NCI-H2227 (cell line): ENCODE results near the gene SLC44A1.
A peak's percentile ranks its signal among the peaks of the same experiment; 100 is the strongest.

Source experiments
- DNase-seq: peaks from one replicate; lab custom pipeline; 2025; ENCODE audit not compliant: unreplicated experiment; lab: John Stamatoyannopoulos, UW

Gene SLC44A1

GRCh38 chr9:105376893-105377292 is 132.4 kb downstream of the SLC44A1 start:
- DNase-seq: no peak

DNA sequence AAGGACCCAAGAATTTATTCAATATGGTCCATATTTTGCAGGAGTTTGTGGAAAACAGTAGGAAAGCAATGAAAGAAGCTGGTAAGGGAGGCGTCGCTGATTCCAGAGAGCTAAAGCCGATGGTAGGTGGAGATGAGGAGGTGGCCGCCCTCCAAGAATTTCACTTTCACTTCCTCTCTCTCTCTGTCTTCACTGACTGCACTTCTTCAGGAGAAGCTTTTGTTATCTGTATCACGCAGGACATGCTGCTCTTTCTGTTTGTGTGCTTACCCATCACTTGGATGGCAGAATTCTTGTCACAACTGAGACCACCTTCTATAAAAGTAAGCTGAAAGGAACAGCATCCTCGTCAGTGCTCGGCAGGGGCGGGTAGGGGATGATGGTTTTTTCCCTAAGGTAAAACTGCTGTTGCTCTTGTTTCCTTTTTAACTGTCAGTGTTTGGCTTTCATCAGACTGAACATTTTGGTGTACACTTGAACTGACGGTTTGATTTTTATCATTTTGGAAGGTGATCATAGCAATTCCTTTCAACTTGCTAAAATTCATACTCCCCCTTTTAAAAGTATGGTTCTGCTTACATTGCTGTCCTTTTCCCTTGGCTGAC is 141.0 kb downstream of the SLC44A1 start:
- no peak for DNase-seq

- no peak for DNase-seq
Observed at GRCh38 chr9:105389796-105390195, 145.3 kb downstream of the SLC44A1 start.

GRCh38 chr9:105390871-105391270 is 146.4 kb downstream of the SLC44A1 start:
- DNase-seq: no peak

- no peak for DNase-seq
Observed at GRCh38 chr9:105391288-105391687, 146.8 kb downstream of the SLC44A1 start.

DNA sequence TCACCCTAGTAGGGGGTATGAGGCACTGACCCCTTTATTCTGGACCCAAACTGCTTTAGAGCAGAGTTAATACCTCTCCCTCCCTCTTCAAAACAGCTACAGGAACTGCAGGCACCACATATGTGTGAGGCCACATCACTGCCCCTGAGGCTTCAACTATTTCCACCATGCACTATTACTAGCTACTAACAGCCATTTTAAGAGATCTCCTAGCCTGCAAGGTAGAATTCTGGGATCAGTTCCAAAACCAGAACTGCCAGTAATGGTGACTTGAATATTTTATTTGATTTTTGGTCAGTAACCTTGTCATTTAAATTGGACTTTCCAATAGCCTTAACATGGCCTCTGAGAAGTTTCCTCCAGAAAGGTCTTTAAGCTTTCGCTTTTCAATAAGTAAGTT is 148.1 kb downstream of the SLC44A1 start:
- DNase-seq: no peak

DNA sequence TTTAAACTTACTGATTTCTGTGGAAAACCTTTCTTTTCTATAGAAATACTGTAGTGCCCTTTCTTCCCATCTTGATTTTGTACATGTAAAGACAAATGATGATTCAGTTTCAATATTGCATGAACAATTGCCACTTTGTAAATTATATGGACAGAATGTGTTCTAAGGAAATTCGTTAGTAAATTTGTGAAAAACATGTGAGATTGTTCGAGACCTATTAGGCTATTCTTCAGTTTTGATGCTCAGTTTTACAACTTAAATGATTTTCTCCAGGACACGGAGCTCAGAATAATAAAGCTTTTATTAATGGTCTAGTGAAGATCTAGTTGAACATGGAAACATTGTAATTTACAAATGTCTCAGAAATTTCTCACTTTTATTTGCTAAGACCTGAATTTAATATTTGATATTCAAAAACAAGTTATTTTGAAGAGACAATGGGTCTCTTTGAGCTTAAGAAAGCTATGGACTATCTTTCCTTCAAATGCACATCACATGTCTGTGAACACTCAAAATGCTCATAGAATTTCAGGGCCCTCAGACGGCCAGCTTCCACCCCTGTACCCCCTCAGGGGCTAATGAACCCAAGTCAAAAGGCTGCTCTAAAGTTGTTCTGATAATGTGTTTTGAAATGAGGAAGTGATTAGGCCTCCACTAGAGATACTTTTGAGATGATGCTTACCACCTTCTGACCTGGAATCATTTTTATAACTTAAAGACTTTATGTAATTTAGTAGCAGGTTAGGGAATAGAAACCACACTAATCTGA is 149.3 kb downstream of the SLC44A1 start:
- no peak for DNase-seq

GRCh38 chr9:105396441-105396840 is 152.0 kb downstream of the SLC44A1 start:
- no peak for DNase-seq

- no peak for DNase-seq
Observed at GRCh38 chr9:105396901-105397300, 152.4 kb downstream of the SLC44A1 start.

DNA sequence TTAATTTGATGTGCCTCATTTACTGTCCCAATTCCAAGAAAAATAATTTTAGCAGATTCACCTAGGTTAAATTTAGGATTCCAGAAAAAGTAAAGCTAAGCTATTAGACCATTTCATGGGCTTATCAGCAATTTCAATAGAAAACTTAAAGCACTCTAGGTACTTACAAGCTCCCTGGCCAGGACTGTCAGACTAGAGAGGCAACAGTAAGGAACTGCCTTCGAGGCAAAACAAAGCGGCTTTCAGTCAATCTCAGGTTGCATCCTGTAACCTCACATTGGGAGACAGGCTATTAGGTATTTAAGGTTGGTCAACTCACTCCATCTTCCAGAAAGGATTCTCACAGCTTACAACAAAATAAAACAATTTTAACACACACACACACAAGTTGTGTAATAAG is 154.7 kb downstream of the SLC44A1 start:
- no peak for DNase-seq

DNA sequence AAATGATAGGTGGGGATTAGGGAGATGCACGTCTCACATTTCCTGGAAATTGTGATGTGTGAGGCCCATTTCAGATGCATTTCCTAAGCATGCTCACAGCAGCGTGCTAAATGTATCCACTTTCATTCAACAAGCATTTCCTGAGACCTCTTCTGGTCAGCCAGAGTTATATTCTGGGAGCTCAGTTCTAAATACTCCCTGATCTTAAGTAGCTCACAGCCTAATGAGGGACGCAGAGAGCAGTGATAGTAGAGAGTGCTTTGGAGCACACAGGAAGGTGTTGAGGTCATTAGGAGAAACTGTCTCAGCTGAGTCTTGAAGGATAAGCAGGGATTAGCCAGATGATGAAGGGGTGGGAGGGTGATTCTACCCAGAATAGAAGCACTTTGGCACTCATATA is 157.2 kb downstream of the SLC44A1 start:
- no peak for DNase-seq

DNA sequence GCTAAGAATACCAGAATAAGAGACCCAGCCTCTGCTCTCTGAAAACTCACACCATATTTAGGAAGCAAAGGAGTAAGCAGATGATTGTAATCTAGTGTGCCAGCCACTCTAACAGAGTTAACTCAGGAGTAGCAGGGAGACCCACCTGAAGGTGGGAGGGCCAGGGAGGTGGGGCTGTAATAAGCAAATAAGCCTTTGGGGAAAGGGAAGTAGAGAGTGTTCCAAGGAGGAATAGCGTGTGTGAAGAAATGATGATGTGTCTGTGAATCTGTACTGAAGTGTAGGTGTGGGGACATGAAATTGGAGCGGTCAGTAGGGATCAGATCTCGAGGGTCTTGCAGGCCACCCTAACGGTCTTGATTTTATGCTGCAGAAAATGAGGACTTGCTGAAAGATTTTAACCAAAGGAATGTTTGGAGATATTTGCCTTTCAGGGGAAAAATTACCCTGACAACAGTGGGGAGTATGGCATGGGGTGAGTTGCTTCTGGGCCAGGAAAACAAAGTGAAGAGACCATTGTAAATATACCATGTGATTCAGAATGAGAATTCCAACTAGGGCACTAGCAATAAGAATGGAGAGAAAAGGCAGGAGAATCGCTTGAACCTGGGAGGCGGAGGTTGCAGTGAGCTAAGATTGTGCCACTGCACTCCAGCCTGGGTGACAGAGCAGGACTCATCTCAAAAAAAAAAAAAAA is 159.2 kb downstream of the SLC44A1 start:
- no peak for DNase-seq

GRCh38 chr9:105405514-105406131 is 161.2 kb downstream of the SLC44A1 start:
- no peak for DNase-seq

DNA sequence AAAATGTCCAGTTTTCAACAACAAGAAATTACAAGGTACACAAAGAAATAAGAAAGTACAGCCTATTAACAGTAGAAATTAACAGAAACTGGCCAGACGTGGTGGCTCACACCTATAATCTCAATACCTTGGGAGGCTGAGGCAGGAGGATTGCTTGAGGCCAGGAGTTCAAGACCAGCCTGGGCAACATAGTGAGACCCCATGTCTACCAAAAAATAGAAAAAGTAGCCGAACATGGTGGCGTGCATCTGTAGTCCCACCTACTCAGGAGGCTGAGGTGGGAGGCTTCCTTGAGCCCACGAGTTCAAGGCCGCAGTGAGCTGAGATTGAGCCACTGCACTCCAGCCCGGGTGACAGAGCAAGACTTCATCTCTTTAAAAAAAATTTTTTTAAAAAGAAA is 161.9 kb downstream of the SLC44A1 start:
- DNase-seq: no peak

GRCh38 chr9:105413525-105413924 is 169.1 kb downstream of the SLC44A1 start:
- DNase-seq: peak; percentile 2

DNA sequence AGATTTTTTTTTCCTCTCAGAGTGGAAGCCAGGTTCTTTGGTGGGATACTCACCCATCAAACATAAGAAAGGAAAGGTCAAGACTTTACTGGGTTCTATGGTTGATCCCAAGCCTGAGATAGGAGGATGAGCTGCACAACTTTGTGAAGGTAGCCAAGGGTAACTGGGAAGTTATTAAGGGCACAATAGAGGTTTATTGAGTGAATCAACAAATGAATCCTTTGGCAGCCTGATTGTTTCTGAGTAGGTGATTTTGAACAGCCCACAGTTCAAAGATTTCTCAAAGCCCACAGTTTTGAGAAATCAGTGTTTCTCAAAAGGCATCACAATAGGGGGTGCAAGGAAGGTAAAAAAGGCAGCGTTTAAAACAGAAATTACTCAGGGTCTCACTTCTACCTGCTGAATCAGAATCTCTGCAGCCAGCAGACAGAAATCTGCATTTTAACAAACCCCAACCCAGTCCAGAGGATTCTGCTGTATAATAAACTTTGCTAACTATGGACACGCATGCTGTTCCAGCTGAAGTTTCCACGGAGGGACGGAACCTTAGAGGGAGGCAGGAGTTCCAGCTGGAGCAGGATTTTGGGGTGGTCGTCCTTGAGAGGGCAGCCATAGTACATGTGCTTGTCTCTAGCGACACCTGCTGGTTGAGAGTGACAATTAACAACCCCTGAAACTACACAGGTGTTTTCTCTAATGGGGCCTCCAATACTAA is 170.7 kb downstream of the SLC44A1 start:
- DNase-seq: peak; percentile 66

DNA sequence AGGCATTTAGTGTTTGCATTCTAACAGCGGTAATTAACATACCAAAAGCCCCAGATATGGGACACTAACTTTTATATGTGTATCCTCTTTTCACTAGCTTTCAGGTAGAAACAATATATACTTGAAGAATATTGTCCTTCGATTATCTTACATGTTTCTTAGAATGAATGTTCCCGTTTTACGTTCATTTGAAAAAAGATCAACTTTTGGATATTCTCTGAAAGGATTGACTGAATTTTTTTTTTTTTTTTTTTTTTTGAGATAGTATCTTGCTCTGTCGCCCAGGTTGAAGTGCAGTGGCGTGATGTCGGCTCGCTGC is 171.2 kb downstream of the SLC44A1 start:
- no peak for DNase-seq

GRCh38 chr9:105416840-105417239 is 172.4 kb downstream of the SLC44A1 start:
- no peak for DNase-seq

GRCh38 chr9:105418588-105419500 is 174.4 kb downstream of the SLC44A1 start:
- no peak for DNase-seq
